HG02885 (cell line): ENCODE results near the gene PGAP2.

Source experiments
- ATAC-seq: cut with Tn5 transposase; IDR thresholded peaks from one replicate; pipeline ENCODE4 v1.9.1; 2021; ENCODE audit warnings: mild to moderate bottlenecking; ENCODE audit not compliant: unreplicated experiment, poor library complexity

The PGAP2 gene

DNA sequence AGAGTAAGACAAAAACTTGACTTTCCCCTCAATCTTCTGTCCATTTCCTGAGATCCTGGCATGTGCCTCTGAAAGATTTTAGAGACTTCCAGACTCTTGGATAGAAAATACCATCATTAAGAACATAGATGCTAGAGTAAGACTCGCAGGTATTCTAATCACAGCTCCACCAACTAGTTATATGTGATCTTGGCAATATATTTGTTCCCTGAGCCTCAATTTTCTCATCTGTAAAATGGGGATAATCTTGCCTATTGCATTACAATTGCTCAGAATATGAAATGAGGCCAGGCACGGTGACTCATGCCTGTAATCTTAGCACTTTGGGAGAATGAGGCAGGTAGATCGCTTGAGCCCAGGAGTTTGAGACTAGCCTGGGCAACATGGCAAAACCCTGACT lies 21.7 kb downstream of the PGAP2 start:
- ATAC-seq: no peak

DNA sequence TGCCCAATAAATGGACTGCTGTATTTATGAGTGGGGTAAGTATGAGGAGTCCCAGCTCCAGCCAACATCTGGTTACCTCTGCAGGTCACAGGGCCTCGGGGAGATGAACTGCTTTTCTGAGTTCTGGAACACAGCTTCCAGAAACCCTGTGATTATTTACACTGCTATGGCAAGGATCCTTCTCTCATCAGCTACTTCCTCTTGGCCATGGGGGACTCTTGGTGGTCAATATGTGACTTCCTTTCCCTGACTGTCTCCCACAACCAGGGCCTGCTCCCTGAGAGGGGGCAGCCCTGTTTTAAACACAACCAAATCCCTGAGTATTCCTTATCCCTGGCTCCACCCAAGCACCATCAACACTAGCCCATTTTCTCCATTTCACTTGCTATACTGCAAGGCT lies 22.4 kb downstream of the PGAP2 start:
- ATAC-seq: no peak

DNA sequence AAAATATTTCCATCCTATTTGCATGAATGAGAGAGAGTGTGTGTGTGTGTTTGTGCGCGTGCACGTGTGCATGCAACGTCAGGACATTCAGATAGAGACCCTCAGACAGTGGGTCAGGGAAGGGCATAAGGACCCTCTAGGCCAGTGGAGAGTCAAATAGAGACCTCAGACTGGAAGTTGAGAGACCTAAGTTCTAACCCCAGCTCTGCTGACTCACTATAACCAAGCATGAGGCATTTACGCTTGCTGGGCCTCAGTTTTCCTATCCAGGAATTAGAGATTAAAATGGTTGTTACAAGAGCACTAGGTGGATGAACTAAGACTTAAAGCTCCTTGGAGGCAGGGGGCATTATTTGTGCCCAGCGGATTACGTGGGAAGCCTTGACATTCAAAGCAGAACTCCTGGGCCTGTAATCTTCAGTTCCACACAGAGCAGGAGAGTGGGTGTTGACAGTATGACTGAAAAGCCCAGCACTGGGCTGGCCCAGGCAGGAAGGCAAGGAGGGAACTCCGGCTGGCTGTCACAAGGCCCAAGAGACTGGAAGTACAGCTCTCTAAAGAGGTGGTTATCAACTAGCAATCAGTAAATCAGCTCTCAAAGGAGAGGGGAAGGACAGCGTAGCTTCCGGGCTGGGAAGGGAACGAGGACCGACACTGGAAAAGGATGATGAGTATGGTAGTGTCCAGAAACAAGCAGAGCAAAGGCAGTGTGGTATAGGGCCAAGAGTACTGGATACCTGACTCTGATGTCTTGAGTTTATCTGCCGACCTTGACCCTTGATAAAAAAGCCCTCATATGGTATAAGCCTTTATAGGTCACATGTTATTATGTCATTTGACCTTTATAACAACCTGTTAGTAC lies 23.2 kb downstream of the PGAP2 start:
- peak; percentile 55 for ATAC-seq

DNA sequence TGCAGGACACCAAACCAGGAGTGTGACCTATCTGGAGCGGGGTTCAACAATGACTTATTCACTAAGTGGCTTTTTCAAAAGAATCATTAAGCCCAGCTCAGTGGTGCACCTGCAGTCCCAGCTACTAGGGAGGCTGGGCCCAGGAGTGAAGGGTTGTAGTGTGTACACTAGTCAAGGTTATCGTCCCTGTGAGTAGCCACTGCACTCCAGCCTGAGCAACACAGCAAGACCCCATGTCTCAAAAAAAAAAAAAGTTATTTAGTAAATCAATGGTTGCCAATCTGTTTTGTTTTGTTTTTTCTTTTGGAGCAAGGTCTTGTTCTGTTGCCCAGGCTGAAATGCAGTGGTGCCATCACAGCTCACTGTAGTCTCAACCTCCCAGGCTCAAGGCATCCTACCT lies 24.5 kb downstream of the PGAP2 start:
- no peak for ATAC-seq

DNA sequence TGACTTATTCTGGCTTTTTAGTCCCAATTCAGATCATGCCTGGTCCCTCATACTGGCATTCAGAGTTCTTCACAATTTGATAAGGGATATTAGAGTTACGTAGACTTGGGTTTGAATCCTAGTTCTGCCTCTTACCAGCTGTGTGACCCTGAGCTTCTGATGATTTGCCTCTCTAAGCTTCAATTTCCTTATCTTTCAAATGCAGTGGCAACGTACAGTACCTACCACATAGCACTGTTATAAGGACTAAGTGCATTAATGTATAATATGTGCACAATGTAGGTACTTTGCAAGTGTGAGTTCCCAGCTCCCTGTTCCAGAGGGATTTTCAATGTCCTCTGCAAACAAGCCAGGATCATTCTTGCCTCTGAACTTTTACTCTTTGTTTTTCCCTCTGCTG lies 25.1 kb downstream of the PGAP2 start:
- no peak for ATAC-seq

DNA sequence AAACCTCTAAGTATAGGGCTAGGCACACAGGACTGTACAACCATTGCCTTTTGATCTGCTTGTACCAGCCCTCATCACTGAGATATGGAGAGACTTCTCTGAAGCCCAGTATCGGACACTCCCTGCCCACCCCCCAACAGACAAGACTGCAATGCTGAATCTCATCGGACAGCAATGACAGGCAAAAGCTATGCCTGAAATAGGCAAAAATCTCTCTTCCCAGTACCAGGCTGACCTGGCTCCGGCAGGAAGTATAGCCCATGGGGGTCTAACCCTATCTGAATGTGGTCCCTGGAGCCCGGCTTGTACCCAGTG lies 25.9 kb downstream of the PGAP2 start:
- ATAC-seq: no peak

DNA sequence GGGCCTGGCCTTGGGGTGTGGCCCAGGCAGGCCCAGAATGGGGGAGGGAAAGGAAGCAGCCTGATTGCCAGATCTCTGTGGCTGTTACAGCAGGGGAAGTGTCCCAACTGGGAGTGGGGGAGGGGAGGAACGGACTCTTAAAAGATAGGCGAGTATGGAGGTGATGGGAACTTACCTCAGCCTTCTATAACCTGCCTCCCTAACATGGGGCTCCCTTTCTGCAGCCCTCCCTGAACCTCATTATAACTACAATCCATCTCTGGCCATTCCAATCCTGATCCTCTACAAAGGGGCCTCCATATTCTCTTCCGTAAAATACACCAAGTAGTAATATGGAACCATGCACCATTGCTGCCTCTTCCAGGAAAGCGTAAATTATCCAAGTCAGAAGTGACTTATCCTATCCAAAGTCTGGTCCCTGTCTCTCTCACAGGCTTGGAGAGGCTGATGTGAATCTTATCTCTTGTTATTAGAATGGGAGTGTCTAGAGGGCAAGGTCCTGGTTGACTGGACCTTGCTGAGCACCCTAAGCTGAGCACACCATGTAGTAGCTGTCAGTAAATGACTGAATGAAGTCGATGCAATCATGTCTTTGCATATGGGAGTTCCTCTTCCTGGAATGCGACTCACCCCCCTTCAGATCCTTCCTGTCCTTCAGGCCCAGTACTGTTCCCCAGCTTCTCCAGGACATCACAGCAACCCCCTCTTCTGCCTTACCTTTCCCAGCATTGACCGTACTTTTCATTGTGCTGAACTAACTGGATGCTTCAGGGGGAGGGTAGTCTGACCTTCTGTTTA lies 26.5 kb downstream of the PGAP2 start:
- no peak for ATAC-seq

DNA sequence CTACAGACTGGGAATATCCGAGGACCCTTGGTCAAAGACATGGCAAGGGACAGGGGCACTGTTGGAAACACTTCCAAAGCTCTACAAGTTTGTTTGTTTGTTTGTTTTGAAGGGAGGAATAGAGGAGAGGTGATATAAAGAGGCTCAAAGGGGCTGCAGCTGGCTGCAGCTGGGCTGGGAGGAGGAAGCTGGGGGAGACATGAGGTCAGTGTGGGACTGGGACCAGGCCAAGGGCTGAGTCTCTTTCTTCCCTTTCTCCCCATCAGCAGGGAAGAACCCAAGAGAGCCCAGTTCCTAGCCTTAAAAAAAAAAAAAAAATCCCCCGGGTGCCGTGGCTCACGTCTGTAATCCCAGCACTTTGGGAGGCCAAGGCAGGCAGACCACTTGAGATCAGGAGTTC lies 27.4 kb downstream of the PGAP2 start:
- no peak for ATAC-seq

DNA sequence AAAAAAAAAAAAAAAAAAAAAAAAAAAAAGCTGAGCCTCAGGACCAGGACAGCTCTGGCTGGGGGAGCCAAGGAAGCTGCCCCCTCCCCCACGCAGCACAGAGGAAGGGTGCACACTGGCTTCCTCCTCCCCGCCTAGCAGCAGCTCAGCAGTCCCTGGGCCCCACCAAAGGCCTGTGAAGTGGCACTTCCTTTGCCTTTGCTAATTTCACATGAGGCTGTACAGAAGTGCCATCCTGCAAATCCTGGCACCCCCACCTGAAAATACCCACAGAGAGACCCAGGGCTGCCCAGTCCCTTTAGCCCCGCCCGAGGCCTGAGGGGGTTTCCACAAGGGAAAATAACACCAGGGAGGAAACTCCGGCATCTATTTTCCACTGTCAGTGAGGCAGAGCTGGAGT lies 28.5 kb downstream of the PGAP2 start:
- ATAC-seq: no peak

DNA sequence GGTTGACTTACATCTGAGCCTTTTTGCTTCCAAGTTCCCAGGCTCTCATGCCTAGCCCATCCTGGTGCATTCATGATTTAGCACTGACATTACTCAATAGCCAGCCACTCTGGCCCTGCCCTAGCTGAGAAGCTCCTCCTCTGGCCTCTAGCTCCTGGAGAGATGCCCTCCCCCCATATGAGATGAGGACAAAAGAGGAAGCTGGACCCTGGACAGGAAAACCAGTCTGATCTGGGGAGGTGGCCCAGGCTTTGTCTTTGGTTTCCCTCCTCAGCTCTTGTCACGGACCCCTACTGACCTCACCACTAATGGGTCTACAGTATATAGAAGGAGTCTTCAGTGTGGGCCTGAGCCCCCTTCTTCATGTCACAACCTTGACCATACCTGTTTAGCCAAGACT lies 29.4 kb downstream of the PGAP2 start:
- ATAC-seq: peak; percentile 16

DNA sequence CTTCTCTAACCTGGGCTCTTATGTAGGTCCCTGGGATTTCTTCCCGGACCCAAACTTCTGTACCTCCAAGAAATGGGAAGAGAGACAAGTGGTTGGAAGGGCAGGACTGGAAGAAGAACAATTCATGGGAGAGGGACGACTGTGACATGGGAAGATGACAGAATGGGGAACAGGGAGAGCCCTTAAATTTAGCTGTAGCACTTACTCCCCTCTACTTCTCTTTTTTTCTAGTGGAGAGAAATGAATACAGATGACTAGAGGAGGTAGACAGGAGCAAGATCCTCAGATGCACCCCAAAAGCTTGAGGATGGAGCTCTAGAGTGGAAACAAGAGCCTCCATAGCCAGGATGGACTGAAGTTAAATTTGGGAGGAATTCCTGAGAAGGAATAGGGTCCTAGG lies 30.1 kb downstream of the PGAP2 start:
- no peak for ATAC-seq

DNA sequence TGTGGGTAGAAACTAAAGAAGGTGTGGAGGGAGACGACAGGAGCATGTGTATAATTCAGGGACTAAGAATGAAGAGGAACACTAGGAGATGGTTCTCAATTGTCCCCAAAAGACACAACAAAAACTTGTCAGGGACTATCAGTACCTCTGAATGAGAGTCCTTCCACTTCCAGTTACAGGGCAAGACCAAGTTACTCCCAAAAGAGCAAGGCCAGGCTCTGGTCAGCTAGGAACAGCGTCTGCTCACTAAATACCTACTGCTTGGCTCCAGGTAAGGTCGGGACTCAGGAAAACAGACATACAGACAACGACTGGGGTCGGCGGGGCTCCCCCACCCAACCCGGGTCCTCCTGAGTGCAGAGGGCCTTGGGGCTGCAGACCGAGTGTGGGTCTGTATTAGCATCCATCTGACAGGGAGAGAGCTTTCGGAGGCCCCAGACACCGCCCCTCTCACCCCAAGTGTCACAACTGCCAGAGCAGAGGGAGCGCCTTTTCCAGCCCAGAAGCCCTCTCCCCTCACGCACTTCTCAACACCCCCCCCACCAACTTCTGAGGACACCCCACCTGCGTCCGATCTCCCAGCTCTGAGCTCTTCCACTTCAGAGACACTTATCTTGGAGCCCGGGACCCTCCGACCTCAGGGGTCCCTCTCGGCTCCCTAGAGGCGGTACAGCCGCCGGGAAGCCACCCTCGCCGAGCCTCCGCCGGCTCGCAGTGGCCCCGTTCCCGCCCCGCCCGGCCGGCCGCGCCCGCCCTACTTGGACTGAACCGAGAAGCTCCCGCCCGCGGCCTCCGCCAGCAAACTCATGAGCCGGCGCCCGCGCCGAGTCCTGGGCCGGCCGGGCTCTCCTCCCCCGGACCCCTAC lies 31.9 kb downstream of the PGAP2 start:
- no peak for ATAC-seq

DNA sequence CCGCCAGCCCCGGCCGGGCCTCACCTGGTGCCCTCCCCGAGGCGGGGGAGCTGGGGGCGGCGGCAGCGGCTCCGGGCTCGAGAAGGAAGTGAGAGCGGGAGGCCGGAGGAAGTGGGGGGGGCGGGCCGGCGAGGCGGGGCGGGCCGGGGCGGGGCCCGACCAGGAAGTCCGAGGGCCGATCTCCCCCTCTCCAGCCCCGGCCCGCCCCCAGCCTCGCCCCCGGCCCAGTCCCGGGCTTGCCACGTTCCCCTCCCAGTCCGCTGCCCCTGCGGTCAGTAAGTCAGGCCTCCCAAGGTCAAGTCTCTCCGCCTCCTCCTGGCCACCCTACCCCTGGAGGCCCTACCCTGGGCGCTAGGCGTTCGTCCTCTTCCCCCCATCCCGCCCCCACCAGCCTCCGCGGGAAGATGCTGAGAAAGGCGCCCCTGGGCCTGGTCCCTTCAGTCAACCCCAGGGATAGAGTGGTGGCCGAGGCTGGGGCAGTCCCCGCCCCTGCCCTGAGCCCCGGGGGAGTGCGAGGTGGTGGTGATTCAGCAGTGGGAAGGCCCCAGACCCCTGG lies 32.6 kb downstream of the PGAP2 start, which contains the start of gene RHOG:
TSS of gene RHOG (minus strand) at position 90 of the 556 bp plus-strand sequence. CDS start 12,821 bp downstream, outside the sequence.
- ATAC-seq: peak; percentile 47

DNA sequence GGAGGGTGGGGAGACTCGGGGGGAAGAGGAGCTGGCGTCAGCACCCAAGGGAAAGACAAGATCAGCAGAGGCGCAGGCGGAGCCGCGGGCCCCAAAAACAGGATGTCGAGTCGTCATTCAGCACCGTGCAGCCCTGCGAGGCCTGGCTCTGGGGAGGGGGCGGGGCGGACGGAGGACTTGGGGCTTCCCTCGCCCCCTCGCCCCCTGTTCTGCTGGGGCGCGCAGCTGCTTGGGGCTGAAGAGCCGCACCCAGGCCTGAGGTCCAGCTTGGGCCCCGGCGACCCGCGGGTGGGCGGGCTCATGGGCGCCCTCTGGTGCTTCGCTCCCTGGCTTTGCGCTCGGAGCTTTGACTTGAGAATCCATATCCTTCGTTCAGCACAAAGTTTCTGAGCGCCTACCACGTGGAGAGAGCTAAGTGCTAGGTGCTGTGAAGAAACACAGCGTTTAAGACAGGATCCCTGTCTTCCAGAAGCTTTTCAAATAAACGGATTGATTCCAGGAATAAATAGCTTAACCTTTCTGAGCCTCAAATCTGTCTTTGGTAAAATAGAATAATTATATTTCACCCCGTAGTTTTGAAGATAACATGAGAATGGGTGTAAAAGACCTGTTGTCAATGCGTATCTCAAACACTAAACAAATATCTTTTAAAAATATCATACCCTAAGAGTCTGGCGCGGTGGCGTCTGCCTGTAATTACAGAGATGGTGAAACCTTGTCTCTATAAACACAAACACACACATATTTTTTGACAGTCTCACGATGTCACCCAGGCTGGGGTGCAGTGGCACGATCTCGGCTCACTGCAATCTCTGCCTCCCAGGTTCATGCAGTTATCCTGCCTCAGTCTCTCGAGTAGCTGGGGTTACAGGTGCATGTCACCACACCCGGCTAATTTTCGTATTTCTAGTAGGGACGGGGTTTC lies 33.3 kb downstream of the PGAP2 start:
- peak; percentile 58 for ATAC-seq

DNA sequence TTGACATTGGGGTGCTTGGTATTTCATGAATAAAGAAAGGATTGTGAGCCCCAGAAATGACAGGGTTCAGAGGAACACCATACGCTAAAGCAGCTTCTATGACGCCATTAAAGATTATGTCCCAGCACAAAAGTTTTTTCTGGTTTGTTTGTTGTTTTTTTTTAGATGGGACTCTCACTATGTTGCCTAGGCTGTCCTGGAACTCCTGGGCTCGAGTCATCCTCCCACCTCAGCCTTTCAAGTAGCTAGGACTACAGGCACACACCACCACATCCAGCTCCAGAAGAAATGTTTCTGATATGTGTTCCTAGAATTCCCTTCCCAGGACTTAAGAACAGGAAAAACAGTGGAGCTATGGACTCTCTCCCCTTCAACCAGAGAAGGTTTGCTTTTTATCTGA lies 35.0 kb downstream of the PGAP2 start:
- ATAC-seq: no peak

DNA sequence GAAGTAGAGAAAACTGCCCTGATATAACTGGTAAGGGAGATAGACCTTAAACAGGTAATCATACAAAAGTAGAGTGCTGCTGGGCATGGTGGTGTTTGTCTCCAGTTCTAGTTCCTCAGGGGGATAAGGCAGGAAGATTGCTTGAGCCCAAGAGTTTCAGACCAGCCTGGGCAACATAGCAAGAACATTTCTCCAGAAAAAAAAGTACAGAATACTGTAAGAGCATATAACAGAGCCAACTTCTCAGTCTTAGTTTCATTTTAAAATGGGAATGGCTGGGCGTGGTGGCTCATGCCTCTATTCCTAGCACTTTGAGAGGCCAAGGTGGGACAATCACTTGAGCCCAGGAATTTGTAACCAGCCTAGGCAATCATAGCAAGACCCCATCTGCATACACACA lies 36.9 kb downstream of the PGAP2 start:
- no peak for ATAC-seq

DNA sequence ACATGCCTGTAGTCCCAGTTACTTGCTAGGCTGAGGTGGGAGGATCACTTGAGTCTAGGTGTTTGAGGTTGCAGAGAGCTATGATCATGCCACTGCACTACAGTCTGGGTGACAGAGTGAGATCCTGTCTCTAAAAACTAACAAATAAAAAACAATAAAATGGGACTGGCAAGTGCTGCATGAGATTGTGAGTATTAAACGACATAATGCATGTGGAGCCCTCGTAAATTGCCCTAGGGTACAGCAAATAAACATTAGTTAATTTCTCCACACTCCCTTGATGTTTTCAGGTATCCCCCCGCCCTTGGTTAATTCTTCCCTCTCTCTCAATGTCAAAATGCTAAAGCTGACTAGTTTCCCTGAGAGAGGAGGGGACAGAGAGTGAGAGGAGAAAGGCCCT lies 37.3 kb downstream of the PGAP2 start:
- ATAC-seq: no peak

DNA sequence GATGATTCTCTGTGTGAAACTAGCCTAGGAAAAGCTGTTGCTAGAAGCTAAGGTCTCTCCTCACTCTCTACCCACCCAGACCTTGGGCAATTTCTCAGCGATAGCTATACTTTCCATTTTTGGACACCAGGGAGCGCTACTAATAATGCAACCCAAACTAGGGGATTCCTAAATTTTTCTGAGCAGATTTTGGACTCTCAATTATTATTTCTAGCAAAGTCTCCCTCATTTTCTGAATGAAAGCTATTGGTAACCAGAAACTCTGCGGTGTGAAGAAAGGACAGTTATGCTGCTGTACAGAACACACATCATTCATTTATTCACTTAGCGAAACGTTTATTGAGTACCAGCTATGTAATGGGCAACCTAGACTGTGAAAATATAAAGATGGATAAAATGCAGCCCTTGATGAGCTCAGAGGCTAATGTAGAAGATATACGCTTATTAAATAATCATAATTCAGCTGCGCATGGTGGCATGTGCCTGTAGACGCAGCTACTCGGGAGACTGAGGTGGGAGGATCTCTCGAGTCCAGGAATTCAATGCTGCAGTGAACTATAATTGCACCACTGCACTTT lies 41.0 kb downstream of the PGAP2 start:
- peak; percentile 55 for ATAC-seq

DNA sequence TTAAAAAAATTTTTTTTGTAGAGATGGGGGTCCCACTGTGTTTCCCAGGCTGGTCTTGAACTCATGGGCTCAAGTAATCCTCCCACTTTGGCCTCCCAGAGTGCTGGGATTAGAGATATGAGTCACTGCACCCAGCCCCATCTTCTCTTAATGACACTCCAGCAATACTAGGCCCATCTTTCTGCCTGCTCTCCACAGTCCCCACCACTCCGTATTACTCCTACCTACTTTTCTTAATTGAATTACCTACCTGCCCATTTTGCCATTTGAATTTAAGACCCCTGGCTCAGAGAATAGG lies 45.1 kb downstream of the PGAP2 start:
- no peak for ATAC-seq
